GM18909 (cell line): ENCODE measurements around the gene LYPLA2.
"Not testable (repeated sequence)": the region's sequence is repeated elsewhere in the genome, so short reads cannot be mapped to it uniquely, and the experiment has no call there.

Experiments used
- ATAC-seq: cut with Tn5 transposase; IDR thresholded peaks from one replicate; pipeline ENCODE4 v1.9.1; 2021; ENCODE audit warnings: mild to moderate bottlenecking; ENCODE audit not compliant: unreplicated experiment, poor library complexity

Gene LYPLA2

GRCh38 chr1:23777979-23778814 is 12.7 kb upstream of the LYPLA2 start, which contains the start of gene PITHD1:
TSS of gene PITHD1 (plus strand) at chr1:23778418. CDS start at chr1:23778516, 98 bp downstream.
- peak; percentile 75 for ATAC-seq

GRCh38 chr1:23779826-23780371 is 11.0 kb upstream of the LYPLA2 start:
- ATAC-seq, result no peak

- ATAC-seq, result not testable (repeated sequence)
Observed at GRCh38 chr1:23783141-23783540, 7.8 kb upstream of the LYPLA2 start.

DNA sequence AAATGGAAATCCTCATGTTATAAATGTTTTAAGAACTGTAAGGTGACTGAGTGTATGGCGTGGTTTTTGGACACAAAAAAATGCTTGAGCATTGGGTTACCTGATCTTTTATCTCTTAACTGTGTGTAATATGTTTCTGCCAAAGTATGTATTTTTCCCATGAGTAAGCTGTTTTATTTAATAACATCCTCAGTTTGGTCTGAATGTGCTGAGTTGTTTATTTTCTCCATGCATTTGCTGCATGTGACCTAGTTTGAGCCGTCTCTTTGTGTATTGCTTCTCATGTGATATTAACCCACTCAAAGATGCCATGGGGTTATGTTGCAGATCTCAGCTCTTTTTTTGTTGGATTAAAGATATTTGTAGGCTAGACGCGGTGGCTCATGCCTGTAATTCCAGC is 6.1 kb upstream of the LYPLA2 start:
- ATAC-seq, result no peak

DNA sequence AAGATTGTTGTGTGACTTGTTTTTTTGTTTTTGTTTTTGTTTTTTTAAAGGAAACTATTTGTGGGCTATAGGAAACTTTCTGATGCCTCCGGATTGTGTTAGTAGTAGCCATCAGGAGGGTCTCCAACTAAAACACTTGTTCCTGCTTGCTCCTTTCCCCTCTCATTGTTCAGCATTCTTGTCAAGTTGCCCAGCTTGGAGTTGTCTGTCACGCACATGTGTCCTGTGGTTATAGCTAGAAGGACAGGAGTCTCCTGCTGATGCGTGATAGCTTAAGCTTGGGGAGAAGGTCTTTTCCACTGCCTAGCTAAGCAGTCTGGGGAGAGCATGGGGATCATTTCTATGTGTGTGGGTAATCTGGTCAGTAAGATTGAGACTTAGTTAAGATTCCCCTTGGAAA is 3.2 kb upstream of the LYPLA2 start:
- no peak for ATAC-seq

GRCh38 chr1:23788695-23789094 is 2.2 kb upstream of the LYPLA2 start:
- ATAC-seq, result no peak

- peak; percentile 2 for ATAC-seq
Observed at GRCh38 chr1:23791516-23792047, 637 bp downstream of the LYPLA2 start.

DNA sequence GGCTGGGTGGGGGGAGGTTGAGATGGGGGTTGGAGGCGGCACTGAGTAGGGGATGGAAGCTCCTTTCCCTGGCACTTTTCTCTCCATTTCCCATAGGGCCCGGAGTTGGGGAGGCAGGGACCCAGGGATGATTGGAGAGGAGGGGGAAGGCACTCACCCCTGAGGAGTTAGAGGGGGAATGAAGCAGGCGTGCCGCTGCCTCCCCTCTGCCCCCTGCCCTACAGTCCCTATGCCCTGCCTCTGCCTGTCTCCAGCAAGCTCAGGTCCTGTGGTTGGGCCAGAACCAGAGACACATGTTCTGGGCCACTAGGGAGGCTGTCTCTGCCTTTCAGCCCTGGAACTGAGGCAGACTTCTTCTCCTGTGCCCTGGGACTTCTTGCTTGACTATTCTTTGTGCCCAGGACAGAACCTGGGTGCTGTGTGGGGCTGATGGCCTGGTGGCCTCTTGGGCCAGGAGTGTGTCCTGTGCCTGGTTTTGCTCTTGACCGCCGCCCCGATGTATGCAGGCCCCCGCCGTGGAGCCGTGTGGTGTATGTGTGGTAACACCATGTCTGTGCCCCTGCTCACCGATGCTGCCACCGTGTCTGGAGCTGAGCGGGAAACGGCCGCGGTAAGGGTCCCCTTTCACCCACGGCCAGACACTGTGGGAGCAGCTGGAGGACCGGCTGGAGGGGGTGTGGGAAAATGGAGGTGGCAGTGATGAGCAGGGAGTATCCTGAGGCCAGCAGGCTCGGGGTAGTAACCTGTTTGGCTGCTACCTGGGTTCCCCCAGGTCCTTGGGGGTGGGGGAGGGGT is 1.4 kb downstream of the LYPLA2 start:
- ATAC-seq, result no peak

DNA sequence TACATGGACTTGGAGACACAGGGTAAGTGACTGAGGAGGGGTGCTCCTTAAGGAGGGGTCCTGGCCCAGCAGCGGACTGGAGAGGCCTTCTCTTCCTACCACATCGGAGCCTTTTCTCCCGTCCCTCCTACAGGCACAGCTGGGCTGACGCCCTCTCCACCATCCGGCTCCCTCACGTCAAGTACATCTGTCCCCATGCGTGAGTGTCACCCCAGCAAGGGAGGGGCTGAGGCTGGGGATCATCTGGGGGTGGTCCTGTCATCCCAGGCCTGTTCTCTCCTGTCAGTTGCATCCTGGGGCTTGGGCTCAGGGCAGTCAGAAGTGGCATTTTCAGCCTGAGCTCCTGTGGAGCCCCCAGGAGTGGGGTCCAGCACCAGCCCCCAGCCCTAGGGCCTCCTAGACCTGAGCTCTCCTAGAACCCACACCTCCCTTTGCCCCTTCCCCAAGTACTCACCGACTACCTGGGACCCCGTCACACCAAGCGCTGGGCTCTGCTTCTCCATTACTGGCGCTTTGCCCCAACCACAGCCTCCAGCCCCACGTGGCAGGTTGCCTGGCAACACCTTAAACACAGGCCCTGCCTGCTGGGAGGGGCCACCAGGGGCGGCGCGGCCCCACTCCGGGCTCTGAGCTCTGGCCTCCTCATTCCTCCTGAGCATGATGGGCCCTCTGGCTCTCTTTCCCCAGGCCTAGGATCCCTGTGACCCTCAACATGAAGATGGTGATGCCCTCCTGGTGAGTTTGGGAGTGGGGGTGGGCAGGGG is 2.3 kb downstream of the LYPLA2 start:
- ATAC-seq, result no peak

DNA sequence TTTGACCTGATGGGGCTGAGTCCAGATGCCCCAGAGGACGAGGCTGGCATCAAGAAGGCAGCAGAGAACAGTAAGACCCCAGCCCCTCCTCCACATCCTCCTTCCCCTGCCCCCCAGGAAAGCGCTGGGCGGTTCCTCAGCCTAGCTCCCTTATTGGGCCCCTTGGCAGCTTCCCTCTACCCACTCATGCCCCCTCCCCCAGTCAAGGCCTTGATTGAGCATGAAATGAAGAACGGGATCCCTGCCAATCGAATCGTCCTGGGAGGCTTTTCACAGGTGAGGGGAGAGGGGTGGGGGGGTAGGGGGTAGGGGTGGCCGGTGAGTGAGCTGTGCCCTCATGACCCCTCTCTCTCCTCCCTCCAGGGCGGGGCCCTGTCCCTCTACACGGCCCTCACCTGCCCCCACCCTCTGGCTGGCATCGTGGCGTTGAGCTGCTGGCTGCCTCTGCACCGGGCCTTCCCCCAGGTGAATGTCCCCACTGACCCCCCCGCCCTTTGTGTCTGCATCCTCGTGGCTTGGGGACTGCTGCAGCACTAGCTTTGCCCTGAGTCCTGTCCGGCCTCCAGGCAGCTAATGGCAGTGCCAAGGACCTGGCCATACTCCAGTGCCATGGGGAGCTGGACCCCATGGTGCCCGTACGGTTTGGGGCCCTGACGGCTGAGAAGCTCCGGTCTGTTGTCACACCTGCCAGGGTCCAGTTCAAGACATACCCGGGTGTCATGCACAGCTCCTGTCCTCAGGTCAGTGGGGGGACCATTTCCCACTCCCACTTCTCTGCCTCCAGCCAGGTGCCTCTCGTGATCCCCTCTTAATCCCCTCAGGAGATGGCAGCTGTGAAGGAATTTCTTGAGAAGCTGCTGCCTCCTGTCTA is 3.2 kb downstream of the LYPLA2 start:
- no peak for ATAC-seq

GRCh38 chr1:23794732-23795182 is 3.8 kb downstream of the LYPLA2 start:
- ATAC-seq, result not testable (repeated sequence)

GRCh38 chr1:23795676-23796465 is 4.9 kb downstream of the LYPLA2 start:
- ATAC-seq, result no peak

DNA sequence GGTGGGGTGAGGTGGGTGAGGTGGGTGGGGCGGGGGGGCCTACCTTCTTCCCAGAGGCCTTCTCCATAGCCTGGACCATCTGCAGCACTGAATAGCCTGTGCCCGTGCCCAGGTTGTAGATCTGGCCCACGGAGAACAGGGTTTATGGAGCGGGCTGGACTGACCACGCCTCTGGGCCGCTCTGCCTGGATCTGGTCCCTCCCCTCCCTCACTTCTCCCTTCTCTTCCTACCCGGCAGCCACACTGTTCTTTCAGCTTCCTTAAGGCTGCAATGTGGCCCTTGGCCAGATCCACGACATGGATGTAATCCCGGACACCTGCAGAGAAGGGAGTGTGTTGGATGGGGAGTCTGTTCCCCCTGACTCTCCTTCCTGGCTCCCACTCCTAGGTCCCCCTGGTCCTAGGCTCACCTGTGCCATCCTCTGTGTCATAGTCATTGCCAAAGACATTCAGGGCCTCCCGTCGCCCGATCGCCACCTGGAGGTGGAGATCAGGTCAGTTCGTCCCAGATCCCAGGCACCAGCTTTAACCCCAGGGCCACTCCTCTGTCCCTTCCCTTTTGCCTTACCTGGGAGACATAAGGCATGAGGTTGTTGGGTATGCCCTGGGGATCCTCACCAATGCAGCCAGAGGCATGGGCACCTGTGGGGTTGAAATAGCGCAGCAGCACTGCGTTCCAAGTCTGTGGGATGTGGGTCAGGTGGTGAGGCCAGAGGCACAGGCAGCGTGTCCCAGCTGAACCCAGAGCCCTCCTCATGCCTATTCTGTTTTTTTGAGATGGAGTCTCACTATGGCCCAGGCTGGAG is 5.7 kb downstream of the LYPLA2 start:
- no peak for ATAC-seq

DNA sequence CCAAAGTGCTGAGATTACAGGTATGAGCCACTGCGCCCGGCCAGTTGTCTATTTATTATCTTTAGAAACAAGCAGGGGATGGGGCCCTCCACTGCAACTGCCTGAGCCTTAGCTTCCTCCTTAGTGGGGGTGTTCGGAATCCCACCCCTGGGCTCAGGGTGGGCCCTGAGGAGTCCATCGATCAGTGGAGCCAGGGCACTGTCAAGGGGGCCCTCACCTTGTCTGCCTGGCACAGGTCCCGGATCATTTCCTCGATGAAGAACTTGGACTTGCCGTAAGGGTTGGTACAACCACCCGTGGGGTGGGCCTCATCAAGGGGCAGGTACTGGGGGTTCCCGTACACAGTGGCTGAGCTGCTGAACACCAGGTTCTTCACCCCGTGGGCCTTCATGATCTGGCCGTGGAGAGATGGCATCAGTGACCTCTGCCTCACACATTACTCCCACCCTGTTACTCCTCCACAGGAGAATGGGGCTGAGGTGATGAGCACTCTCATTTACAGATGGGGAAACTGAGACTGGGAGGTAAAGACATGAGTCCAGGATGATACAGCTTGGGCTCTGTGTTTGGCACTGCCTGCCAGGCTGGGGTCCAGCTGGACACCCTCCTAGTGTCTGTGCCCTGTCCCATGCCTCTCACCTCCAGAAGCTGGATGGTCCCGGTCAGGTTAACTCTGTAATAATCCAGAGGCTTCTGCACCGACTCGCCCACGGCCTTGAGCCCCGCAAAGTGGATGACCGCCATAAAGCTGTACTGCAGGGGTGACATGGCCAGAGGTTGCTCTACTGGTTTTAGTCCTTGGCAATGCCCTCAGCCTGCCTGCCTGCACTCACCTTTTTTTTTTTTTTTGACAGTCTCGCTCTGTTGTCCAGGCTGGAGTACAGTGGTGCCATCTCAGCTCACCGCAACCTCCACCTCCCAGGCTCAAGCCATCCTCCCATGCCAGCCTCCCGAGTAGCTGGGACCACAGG is 6.8 kb downstream of the LYPLA2 start:
- no peak for ATAC-seq

GRCh38 chr1:23798662-23799142 is 7.8 kb downstream of the LYPLA2 start:
- no peak for ATAC-seq

GRCh38 chr1:23799255-23799569 is 8.3 kb downstream of the LYPLA2 start:
- ATAC-seq, result no peak
